Left lung (tissue), 10 donors: ENCODE measurements around the gene PPFIA1. TPM values are rescaled to one million over a fixed set of nuclear protein-coding genes. Genes with fewer than 3 reads are reported as not detected.

Source experiments
- ATAC-seq: fragments of 200-7000 bp; cut with Tn5 transposase; one replicate; pipeline ENCODE4 v1.9.1; 2020; ENCODE audit warnings: moderate library complexity
- DNase-seq, 4 donors: peaks; one replicate each; pipeline ENCODE4 v3.0.0-alpha.2; 2013 to 2020
- H3K27ac ChIP-seq, 2 donors: fragments of 200-600 bp; sonication (generic) in 1 of 2; one replicate each; pipeline versions ENCODE4 v1.5.0 to v1.8.0; 2020 to 2021
- H3K27me3 ChIP-seq, 2 donors: fragments of 200-600 bp; sonication (generic) in 1 of 2; one replicate each; pipeline versions ENCODE4 v1.5.0 to v1.8.0; 2020 to 2021
- H3K36me3 ChIP-seq, 2 donors: fragments of 200-600 bp; sonication (generic) in 1 of 2; one replicate each; pipeline versions ENCODE4 v1.5.0 to v1.8.0; 2020 to 2021
- H3K4me1 ChIP-seq, 2 donors: fragments of 200-600 bp; one replicate each; pipeline ENCODE4 v1.8.0; 2021
- H3K4me3 ChIP-seq, 2 donors: fragments of 200-600 bp; sonication (generic) in 1 of 2; one replicate each; pipeline versions ENCODE4 v1.5.0 to v1.8.0; 2020 to 2021; ENCODE audit warnings: mild to moderate bottlenecking in 1 of 2
- H3K9me3 ChIP-seq, 2 donors: fragments of 200-600 bp; sonication (generic) in 1 of 2; one replicate each; pipeline versions ENCODE4 v1.5.0 to v1.8.0; 2020 to 2021
- CTCF ChIP-seq, 2 donors: fragments of 200-600 bp; sonication (generic) in 1 of 2; IDR thresholded peaks; one replicate each; pipeline versions ENCODE4 v1.5.0 to v1.8.0; 2021; ENCODE audit warnings: antibody characterized with exemption in 2 of 2
- intact Hi-C, 2 donors: fragments of 100-400 bp; cut with DNase I; formaldehyde crosslinking; loops; one replicate each; pipeline versions ENCODE4 v1.11.2 to v1.14.2; 2022
- polyA plus RNA-seq, 6 donors: library from polyadenylated mRNA; unstranded; fragments of 120-200 nt; gene quantifications; one replicate each; pipeline ENCODE4 v1.2.1, GENCODE V29; 2013; ENCODE audit not compliant: insufficient read length in 6 of 6
- total RNA-seq, 2 donors: library from RNA; stranded (reverse); fragmentation: NEBNext Ultra II Directional; extraction: Animal tissue kit (Norgen Biotek cat#: 25700); gene quantifications; one replicate each; pipeline ENCODE4 v1.2.1, GENCODE V29; 2021
- donor health status: DM: no; HTN: yes; CAD: no.
- donor health status: DM: no; HTN: no; CAD: no.

PPFIA1 gene
- total and polyA plus RNA-seq, 8 donors: 45.9 to 66.0 (median 51.3) TPM

- Histone ChIP-seq H3K27me3 (peaks cover 0 to 49% of the 10 kb centered on the region in 2 donors), H3K4me3 (no peak overlapping the region), H3K9me3 (no peaks in the 10 kb centered on the region), H3K36me3 (peaks cover 0 to 100% of the 10 kb centered on the region in 2 donors), H3K27ac (no peak overlapping the region), H3K4me1 (no peaks in the 10 kb centered on the region)
- intact Hi-C loops: no loop called here
- TF ChIP-seq CTCF (IDR thresholded peaks at IDR 0.05): no peak
- DNase-seq (peak in 1 of 4 donors; percentile 36), ATAC-seq (no peak)
Observed at GRCh38 chr11:70430671-70431574, 160.4 kb downstream of the PPFIA1 start.

- intact Hi-C loops: no loop called here
- TF ChIP-seq CTCF (IDR thresholded peaks at IDR 0.05): no peak
- no peak overlapping the region for H3K27ac ChIP-seq
- no peaks in the 10 kb centered on the region for H3K4me1 ChIP-seq
- ATAC-seq (no peak), DNase-seq (no peak)
- peaks cover 0 to 100% of the 10 kb centered on the region in 2 donors for H3K36me3 ChIP-seq
- H3K27me3 ChIP-seq: peaks cover 0 to 55% of the 10 kb centered on the region in 2 donors
- no peak overlapping the region for H3K4me3 ChIP-seq
- no peaks in the 10 kb centered on the region for H3K9me3 ChIP-seq
Observed at GRCh38 chr11:70431611-70432010, 161.1 kb downstream of the PPFIA1 start.

GRCh38 chr11:70432065-70432464, 161.6 kb downstream of the PPFIA1 start:
- peaks cover 0 to 100% of the 10 kb centered on the region in 2 donors for H3K36me3 ChIP-seq
- no peak for TF ChIP-seq CTCF (IDR thresholded peaks at IDR 0.05)
- ATAC-seq: no peak
- H3K4me1 ChIP-seq: no peaks in the 10 kb centered on the region
- intact Hi-C loops: no loop called here
- no peak overlapping the region for H3K4me3 ChIP-seq
- no peak overlapping the region for H3K27ac ChIP-seq
- peak in 1 of 4 donors; percentile 72 for DNase-seq
- no peaks in the 10 kb centered on the region for H3K9me3 ChIP-seq
- peaks cover 0 to 56% of the 10 kb centered on the region in 2 donors for H3K27me3 ChIP-seq

GRCh38 chr11:70432580-70432979, 162.1 kb downstream of the PPFIA1 start:
- intact Hi-C loops: no loop called here

More at GRCh38 chr11:70432580-70432979, 162.1 kb downstream of the PPFIA1 start:
- H3K36me3 ChIP-seq: peaks cover 0 to 100% of the 10 kb centered on the region in 2 donors
- H3K27ac ChIP-seq: no peak overlapping the region
- DNase-seq (peak in 1 of 4 donors; percentile 46), ATAC-seq (no peak)
- no peak for TF ChIP-seq CTCF (IDR thresholded peaks at IDR 0.05)
- no peaks in the 10 kb centered on the region for H3K4me1 ChIP-seq
- H3K9me3 ChIP-seq: no peaks in the 10 kb centered on the region
- peaks cover 0 to 60% of the 10 kb centered on the region in 2 donors for H3K27me3 ChIP-seq
- no peak overlapping the region for H3K4me3 ChIP-seq
